DMS 273 treated with DMSO at 0.1 percent for 48 hours (cell line): ENCODE measurements around the gene LKAAEAR1.
"Not testable (repeated sequence)": the region's sequence is repeated elsewhere in the genome, so short reads cannot be mapped to it uniquely, and the experiment has no call there.

Experiments used
- DNase-seq: peaks from one replicate; lab custom pipeline; 2025; lab: John Stamatoyannopoulos, UW

Gene LKAAEAR1, protein sequence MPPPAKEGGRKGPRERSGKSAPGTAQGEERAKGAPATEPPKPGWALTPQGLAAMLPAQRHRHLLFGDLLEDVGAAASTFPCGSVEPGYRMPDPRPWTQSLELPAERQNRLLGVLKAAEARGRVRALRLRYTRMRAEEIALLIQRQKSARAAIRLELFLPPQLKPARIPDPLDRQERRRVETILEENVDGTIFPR

DNA sequence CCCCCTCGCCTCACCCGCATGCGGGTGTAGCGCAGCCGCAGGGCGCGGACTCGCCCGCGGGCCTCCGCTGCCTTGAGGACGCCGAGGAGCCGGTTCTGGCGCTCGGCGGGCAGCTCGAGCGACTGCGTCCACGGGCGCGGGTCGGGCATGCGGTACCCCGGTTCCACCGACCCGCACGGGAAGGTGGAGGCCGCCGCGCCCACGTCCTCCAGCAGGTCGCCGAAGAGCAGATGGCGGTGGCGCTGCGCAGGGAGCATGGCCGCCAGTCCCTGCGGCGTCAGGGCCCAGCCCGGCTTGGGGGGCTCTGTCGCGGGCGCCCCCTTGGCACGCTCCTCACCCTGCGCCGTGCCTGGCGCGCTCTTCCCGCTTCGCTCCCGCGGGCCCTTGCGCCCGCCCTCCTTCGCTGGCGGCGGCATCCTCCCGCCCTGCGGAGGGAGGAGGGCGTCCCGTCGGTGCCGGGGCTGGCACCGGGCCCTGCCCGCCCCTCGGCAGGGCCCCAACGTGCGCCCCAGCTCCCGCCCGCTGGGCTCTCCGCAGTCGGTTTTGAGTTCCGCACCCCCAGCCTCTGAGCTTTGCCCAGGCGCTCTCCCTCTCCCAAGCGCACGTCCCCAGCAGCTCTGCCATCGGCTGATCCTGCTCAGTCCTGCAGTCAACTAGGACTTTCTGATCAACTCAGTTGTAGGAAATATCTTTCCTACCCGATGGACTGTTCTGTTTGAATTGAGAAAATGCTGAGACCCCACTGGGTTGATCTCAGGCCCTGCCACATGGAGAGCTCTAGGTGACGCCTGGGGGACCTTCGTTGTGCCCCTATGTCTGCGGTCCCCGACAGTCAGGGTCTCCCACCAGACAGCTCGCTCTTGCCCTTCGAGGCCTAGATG, at the start of gene LKAAEAR1:
Gene LKAAEAR1 (minus strand): TSS at position 595 of the 881 bp plus-strand sequence. CDS start 179 bp downstream, at position 416.
- DNase-seq, result no peak

DNA sequence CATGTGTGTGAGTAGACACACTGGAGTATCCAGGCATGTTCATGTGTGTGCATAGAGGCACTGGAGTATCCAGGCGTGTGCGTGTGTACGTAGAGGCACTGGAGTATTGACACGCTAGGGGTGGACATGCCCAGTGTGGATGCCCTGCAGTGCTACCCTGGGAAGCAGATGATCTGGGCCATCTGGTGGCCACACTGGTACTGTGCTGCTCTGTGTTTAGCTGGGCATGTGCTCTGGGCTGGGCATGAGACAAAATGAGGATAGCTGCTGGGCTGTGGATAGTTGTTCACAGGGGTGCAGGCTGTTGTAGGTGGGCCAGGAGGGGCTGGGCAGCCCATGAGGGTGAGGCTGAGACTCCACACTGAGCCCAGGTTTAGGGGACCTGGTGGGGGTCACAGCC, 47.2 kb upstream of the LKAAEAR1 start:
- DNase-seq, result no peak

DNA sequence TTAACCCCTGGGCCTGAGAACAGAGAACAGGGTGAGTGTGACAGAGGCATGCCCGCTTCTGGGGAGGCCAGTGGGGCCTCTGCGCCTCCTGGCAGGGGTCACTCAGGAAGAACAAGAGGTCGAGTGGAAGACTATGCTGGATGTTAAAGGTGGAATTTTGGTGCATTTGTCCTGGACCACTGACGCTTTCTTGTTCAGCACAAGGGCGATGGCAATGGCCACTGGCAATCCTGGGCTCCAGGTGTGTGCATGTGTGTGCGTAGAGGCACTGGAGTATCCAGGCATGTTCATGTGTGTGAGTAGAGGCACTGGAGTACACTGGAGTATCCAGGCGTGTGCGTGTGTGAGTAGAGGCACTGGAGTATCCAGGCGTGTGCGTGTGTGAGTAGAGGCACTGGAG, 46.7 kb upstream of the LKAAEAR1 start:
- no peak for DNase-seq

DNA sequence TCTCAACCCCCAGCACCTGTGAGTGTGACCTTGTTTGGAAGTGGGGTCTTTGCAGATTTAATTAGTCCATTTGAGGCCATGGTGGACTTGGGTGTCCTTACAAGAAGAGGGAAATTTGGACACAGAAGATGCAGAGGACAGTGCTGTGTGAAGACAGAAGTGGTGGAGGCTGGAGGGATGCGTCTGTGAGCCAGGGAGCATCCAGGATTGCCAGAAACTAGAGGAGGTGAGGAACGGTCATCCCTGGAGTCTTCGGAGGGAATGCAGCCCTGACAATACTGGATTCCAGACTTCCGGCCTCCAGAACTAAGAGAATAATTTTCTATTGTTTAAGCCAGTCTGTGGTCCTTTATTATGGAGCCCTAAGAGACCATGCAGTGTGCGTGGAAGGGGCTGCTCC, 46.1 kb upstream of the LKAAEAR1 start:
- no peak for DNase-seq

DNA sequence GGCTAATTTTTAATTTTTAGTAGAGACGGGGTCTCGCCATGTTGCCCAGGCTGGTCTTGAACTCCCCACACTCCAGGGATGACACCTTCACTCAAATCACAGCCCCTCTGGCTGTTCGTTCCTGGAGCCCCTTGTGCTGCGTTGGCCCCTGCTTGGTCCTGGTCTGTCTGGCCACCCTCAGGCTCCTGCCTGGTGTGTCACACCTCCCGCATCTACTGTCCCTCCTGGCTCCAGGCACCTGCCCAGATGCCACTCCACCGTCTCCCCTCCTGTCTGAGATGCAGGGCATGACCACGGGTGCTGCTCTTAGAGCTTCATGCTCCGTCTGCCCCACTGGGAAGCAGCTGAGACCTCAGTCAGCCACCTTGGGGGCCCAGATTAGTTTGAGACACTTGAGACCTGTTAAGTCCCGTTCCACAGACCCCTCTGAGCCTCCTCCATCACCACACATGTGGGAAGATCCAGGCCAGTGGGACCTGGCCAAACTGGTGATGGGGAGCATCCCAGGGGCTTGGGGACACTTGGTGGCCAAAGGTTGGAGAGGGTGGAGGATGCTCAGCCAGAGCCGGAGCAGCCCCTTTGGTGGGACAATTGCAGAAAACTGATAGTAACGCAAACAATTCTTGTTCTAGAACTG, 45.1 kb upstream of the LKAAEAR1 start:
- DNase-seq, result no peak

DNA sequence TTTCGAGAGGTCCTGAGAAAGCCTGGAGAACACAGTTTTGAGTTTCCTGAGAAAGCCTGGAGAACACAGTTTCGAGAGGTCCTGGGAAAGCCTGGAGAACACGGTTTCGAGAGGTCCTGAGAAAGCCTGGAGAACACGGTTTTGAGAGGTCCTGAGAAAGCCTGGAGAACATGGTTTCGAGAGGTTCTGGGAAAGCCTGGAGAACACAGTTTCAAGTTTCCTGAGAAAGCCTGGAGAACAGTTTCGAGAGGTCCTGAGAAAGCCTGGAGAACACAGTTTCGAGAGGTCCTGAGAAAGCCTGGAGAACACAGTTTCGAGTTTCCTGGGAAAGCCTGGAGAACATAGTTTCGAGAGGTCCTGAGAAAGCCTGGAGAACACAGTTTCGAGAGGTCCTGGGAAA, 39.3 kb upstream of the LKAAEAR1 start:
- not testable (repeated sequence) for DNase-seq

DNA sequence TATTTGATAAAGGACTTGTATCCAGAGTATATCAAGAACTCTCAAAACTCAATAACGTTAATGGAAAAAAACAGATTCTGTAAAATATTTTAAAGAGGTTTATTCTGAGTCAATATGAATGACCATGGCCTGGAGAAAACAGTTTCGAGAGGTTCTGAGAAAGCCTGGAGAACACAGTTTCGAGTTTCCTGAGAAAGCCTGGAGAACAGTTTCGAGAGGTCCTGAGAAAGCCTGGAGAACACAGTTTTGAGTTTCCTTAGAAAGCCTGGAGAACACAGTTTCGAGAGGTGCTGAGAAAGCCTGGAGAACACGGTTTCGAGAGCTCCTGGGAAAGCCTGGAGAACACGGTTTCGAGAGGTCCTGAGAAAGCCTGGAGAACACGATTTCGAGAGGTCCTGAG, 38.7 kb upstream of the LKAAEAR1 start:
- DNase-seq, result not testable (repeated sequence)

DNA sequence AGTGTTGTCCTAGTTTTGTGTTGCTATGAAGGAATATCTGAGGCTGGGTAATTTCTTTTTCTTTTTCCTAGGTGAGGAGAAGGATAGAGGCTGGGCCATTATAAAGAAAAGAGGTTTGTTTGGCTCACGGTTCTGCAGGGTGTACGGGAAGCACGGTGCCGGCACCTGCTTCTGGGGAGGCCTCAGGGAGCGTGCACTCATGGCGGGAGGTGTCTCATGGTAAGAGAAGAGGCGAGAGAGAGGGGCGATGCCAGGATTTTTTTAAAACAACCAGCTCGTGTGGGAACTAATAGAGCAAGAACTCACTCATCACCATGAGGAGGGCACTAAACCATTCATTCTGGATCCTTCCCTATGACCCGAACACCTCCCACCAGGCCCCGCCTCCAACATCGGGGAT, 37.4 kb upstream of the LKAAEAR1 start:
- no peak for DNase-seq

DNA sequence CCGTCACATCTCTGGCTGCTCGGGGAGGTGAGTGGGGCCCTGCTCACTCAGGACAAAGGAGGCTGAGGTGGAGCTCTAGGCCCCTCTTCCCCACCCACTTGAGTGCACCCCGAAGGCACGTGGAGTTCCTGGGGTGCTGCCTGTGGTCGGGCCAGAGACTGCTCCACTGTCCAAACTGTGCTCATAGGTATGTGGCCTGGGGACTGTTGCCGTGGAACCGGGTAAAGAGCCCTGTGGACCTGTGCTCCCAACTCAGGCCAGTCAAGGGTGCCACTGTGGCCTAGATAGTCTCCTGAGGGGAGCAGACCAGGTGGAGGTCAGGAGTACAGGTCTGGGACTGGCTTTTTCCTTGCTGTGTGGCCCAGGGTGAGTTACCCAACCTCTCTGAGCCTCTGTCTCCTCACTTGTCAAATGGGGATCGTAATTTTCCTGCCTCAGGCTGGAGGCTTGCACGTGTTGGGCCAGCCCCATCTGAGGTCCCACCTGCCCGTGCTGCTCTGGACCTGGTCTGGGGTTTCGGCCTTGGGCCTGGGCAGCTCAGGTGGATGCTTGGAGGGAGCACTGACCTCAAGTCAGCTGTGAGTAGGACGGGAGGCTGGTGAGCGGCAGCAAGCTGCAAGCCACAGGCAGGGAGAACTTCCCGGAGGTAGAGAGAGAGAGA, 35.6 kb upstream of the LKAAEAR1 start:
- no peak for DNase-seq

DNA sequence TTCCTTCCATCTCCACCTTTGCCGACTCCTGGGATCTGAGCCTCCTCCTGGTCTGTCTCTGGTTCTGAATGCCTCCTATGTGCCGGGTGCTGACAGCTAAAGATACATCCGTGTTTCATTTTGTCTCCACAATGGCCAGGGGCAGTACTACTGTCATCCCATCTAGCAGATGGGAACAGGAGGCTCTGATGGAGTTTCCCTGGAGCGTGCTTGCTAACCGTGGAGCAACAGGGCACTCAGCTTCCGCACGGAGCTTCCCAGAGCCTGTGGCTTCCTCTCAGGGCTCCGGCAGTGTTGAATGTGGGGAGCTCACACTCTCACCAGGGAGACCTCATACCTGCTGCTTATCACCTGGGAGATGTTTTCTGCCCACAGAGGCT, 35.1 kb upstream of the LKAAEAR1 start:
- DNase-seq, result no peak

DNA sequence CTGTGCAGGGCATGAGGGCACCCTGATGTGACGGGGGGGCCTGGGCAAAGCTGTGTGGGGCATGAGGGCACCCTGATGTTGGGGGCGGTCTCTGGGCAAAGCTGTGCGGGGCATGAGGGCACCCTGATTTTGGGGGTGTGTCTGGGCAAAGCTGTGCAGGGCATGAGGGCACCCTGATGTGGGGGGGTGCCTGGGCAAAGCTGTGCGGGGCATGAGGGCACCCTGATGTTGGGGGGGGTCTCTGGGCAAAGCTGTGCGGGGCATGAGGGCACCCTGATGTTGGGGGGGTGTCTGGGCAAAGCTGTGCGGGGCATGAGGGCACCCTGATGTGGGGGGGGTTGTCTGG, 33.2 kb upstream of the LKAAEAR1 start:
- not testable (repeated sequence) for DNase-seq

DNA sequence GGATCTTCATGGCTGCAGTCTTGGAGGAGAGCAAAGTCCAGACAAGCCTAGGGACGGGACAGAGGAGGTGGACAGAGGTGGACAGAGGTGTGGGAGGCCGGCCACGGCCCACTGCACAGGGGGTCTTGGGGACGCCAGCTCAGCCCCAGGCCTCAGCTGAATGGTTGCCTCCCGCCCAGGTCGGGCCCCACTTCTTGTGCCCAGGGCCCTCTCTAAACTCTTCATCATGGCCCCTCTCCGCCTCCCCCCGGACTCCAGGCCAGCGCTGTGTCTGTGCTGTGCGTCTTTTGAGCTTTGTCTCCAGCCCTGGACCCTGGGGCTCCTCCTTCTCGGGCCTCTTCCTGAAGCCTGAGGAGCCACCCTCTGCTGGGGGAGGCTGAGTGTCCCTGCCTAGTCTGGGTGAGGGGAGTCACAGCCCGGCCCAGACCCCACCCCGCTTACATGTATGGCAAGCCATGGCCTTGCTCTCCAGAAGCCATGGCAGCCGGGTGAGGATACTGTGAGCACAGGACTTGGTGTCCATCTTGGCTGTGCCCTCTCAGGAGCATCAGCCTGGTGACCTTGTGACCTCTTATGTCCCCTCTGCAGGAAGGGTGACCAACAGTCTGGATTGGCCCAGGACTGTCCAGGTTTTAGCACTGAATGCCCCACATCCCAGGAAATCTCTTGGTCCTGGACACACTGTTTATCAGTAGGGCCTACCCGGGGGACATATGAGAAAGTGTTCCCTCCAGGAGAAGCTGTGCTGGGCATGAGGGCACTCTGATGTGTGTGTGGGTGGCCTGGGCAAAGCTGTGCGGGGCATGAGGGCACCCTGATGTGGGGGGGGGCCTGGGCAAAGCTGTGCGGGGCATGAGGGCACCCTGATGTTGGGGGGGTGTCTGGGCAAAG, 32.6 kb upstream of the LKAAEAR1 start:
- DNase-seq, result no peak

DNA sequence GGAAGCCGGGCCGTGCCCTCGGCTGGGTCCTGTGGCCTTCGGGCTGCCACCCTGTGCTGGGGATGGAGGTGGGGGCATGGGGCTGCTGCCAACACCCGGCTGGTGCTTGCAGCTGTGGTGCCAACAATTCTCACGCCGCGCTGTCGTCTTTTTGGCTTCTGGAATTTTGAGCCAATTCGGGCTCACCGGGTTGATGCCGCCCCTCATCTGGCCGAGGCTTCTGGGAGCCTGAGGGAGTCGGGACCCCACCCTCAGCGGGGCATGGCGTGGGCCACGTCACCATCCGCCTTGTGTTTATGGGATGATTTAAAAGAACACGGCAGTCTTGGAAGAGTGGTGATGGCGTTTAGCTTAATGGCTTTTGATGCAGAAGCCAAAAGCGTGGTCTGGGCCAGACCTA, 31.8 kb upstream of the LKAAEAR1 start:
- DNase-seq, result no peak

DNA sequence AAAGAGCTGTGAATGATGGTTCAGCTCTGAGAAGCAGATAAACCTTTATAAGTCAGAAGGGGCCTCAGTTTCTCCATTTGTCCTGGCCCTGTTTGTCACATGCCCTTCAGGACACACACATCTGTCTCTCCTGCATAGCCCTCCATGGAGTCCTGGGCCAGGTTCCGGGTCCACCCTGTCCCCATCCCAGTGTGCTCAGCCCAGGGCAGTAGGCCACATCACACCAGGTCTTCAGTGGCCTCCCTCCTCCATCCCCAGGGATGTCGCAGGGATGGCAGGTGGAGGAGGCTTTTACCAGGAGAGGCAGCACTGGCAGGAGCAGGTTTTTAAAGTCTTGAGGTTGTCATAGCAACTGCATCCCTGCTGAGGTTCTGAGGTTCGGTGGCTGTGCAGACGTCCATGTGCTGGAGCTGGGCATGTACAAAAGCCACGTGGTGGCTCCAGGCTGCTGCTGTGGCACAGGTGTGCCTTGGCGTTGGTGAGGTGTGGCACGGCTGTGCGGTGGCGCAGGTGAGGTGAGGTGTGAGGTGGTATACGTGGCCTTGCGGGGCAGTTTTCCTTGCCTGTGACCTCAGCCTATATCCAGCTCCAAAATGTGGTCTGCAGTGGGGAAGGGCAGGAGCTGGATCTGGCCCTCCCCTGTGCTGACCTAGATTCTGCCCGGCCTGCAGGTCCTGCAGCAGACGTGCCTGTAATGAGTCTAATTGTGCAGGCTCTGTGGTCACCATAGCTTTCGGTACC, 31.1 kb upstream of the LKAAEAR1 start:
- no peak for DNase-seq

DNA sequence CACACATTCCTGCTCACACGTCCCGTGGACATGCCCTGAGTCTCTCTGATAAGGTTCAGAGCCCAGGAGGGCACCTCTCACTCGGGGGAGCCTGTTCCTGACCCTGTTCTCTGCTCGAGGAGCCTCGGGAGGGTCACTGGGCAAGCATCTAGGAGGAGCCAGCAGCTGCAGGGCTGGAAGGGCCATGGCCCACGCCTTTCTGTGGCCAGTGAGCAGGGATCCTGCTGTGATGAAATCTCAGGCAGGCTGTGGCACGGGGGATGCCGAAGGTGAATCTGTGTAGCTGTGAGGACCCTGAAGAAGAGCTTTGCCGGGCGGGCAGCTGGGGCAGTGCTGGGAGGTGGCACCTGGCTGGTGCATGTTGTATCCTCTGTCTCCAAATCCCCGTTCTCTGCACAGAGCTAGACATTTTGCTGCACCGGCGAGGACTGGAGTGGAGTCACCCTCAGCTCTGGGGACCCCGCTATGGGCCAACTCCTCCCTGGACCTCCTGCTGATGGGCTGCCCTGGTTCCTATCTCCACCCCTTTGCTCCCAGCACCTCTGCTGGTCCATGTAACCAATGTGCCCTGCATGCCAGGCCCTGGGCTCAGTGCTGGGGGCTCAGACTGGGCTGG, 30.3 kb upstream of the LKAAEAR1 start:
- DNase-seq, result no peak

DNA sequence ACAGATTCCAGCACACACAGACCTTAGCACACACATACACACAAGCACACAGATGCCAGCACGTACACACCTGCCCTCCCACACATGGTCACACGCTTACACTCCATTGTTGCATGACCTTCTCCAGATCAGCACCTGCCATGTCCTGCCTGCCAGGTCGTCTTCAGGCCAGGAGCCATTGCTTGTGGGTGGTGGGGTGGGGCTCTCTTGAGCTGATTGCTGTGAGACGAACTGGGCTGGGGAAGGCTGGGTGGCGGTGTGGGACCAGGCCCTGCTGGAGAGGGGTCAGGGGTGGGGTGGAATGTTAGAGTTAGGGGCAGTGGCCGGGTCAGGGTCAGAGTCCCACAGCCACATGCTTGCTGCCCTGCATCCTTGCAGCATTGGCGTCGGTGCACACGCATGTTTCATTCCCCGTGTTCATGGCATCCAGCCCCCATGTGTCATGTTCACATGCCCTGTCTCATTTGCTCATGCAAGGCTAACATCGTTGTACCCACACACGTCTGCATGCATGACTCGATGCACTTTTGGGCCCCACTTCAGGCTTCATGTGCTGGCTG, 29.7 kb upstream of the LKAAEAR1 start:
- DNase-seq, result no peak

DNA sequence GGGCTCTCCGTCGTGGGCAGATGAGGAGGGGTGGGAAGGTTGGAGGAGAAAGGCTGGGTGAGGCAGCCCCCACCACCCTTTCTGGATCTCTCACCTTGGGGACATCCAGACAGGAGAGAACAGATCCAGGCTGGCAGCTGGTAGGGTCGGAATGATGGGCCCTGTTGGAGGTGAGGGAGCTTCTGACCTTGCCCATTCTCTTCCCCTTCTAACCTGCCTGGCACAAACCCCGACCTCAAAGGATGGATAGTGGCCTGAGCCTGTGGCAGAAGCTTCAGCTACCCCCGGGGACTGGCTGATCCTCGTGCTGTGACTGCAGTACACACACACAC, 29.2 kb upstream of the LKAAEAR1 start:
- no peak for DNase-seq

DNA sequence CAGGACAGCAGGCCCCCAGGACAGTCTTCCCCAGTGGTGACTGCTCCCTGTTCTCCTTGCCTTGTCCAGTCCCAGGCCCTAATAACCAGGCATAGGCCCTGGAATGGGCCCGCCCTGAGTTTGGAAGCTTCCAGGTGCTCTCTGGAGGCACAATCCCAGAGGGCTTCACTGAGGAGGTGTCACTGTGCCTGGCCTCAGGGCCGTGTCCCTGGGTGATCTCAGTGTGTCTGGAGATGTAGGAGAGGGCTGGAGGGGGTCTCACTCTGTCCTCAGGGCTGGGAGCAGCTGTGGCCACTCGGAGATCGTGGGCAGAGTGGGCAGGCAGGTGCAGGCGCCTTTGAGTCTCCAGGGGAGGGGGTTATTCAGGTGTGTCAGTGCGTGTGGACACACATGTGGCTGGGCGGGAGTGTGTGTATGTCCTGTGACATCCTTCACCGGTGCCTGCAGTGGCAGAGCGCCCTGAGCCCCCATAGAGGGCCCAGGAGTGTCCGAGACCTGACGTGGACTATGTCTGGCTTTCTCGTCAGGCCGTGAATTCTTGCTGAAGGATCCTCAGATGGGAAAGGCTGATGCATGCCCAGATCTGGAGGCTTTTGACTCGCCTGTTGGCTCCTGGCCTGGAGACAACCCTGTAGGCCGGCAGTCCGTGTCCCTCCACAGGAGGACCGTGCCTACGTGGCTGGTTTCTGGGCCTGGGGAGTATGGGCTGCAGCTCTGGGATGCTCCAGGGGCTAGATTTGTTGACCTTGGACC, 28.7 kb upstream of the LKAAEAR1 start:
- DNase-seq, result no peak

DNA sequence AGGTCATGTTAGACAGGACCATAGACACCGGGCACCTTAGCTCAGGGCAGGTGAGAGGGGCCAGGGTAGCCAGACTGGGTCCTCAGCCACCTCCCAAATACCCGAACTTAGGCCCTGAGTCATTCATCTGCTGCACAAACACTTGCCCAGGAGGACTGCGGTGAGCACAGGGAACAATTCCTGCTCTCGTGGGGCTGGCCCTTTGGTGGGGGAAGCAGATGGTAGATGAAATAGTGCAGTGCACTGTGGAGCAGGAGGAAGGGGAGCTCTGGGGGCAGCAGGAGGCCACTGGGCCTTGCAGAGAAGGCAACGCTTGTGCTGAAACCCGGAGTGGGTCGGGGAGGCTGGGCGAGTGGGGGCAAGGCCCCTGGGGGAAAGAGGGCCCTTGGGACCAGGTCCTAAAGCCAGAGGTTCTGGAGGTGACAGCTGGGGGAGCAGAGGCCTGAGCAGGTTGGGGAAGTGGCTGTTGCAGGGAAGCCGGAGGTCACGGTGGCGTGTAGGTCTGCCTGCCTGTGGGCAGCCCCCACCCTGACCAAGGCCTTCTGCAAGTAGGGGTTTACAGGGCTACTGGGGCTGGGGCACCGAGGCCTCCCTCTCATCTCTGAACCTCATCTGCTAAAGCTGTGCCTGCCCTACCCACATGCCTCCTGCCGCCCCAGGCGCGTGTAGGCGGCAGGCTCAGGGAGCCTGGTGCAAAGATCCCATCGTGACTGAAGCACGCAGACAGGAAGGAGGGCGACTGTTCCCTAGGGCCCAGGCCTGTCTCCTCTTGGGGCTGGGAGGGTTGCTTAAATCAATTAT, 27.8 kb upstream of the LKAAEAR1 start:
- DNase-seq, result no peak
